HG03342 (cell line): Measurements from ENCODE around the gene NXF1.
"Not testable (repeated sequence)": the region's sequence is repeated elsewhere in the genome, so short reads cannot be mapped to it uniquely, and the experiment has no call there.

ENCODE experiments used
- ATAC-seq: cut with Tn5 transposase; IDR thresholded peaks from one replicate; pipeline ENCODE4 v1.9.1; 2021; ENCODE audit warnings: mild to moderate bottlenecking, moderate library complexity; ENCODE audit not compliant: unreplicated experiment

Gene NXF1

DNA sequence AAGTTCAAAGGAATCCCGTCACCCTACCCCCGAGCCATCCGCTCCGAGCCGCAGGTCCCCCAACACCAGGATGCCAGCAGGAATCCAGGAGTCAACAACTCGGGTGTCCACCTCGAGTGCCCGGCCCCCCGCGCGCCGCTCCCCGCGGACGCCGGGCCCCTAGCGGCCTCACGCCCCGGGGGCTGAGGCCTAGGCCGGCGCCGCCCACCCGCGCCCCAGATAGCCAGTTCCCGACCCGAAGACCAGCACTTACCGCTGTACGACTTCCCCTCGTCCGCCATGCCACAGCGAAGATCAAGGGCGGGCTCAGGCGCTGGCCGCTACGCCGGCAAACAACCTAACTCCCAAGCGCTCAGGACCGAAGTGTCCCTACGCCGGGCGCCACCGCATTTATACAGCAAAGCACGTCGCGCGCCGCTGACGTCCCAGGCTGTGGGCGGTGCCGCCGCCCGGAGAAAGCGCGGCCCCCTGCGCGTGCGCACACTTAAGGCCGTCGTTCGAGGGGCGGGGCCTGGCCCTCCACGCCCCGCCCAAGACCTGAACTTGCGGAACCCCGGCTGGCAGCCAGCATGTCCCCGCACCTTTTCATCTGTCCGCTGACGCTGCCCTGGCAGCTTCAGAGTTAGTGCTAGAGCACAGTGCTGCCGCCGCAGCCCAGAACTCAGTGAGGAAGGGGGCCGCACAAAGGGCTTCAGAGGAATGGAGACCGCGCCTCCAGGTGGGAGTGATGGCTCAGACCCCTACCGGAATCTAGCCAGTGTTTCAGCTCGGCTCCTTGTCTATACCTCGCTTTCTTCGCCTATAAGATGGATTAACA is at the start of gene NXF1:
TSS of gene NXF1 (minus strand) at position 365 of the 817 bp plus-strand sequence. CDS start at position 281, 84 bp downstream.
- peak; percentile 81 for ATAC-seq

- ATAC-seq: no peak
Observed at GRCh38 chr11:62854013-62854824, 49.0 kb upstream of the NXF1 start.

- ATAC-seq: no peak
Observed at GRCh38 chr11:62853279-62853965, 48.2 kb upstream of the NXF1 start.

- ATAC-seq: no peak
Observed at GRCh38 chr11:62852523-62853188, 47.4 kb upstream of the NXF1 start.

DNA sequence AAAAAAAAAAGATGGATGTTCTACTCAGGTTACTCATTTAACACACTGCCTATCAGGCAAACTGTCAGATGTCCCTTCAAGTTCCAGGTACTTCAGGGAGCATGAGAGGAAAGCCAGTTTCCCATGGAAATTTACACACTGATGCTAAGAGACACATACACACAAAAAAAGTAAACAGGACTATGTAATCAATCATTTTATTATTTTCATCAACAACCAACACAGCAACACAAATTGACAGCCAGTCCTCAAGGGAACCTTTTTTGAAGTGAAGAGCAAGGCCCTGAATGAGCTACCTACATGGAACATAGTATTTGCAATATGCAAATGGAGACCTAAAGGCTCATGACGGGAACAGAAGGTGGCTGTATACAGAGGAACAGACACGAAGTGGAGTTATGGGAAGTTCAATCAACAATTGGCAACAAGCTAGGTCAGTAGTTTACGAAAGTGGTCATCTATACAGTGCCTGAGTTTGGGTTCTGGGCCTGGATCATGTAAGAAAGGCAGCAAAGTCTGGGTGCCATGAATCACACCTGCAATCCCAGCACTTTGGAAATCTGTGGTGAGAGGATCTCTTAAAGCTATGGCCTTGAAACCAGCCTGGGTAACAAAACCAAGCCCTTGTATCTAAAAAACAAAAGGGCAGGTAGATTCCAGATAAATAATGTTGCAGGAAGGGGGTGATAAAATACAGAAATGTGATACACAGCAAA is 46.7 kb upstream of the NXF1 start:
- ATAC-seq: no peak

DNA sequence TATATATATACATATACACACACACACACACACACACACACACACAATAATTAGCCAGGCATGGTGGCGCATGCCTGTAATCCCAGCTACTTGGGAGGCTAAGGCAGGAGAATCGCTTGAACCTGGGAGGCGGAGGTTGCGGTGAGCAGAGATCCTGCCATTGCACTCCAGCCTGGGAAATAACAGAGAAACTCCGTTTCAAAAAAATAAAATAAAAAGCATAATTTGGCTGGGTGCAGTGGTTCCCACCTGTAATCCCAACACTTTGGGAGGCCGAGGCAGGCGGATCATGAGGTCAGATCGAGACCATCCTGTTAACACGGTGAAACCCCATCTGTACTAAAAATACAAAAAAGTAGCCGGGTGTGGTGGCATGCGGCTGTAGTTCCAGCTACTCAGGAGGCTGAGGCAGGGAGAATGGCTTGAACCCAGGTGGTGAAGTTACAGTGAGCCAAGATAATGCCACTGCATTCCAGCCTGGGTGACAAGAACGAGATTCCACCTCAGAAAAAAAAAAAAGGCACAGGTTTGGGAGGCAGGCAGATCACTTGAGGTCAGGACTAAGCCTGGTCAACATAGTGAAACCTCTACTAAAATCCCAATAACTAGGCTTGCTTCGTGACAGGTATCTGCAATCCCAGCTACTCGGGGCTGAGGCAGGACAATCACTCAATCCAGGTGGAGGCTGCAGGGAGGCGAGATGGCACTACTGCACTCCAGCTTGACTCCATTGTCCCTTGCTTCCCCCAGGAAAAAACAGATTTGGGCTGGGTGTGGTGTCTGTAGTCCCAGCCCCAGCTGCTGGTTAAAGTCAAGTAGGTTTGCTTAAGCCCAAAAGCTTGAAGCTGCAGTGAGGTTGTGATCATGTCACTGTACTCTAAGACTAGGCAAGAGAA is 45.9 kb upstream of the NXF1 start:
- ATAC-seq: no peak

- no peak for ATAC-seq
Observed at GRCh38 chr11:62847767-62848314, 42.6 kb upstream of the NXF1 start.

DNA sequence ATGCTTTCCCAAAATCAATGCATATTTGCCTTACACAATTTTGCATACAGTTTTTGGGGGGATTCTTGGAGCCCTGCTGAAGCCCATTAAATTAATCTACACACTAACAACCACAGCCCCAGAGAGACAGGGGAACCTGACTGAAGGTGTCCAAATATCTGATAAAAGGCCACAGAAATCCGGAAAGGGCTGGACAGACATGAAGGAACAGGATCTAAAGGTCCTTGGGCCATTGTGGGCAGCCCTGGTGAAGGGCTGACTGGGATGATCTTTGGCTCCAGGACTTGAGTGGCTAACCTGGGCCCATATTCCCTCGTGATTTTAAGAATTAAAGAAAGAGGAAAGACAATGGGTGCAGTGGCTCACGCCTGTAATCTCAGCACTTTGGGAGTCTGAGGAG is 40.9 kb upstream of the NXF1 start:
- no peak for ATAC-seq

GRCh38 chr11:62844154-62844553 is 38.9 kb upstream of the NXF1 start:
- no peak for ATAC-seq

DNA sequence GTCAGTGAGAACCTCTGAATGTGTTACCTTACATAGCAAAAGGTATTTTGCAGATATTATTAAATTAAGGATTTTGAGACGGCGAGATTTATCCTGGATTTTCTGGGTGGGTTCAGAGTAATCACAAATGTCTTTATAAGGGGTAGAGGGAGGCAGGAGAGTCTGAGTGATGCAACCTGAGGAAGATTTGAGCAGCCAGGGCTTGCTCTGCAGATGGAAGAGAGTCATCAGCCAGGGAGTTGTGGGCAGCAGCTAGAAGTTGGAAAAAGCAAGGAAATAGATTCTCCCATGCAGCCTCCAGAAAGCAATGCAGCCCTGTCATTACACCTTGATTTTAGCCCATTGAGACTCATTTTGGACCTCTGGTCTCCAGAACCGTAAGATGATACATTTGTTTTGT is 38.2 kb upstream of the NXF1 start:
- ATAC-seq: no peak

DNA sequence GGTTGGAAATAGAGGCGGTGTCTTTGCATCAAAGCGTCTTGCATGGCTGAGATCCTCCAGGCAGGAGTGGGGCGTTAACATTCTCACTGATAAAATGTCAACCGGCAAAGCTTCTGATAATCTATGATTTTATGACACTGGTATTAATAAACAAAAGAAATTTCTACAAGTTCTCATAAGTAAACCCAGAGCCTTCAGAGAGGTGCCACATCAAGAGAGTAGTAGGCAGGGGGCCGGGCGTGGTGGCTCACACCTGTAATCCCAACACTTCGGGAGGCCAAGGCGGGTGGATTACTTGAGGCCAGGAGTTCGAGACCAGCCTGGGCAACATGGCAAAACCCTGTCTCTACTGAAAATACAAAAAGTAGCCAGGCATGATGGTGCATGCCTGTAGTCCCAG is 37.7 kb upstream of the NXF1 start:
- not testable (repeated sequence) for ATAC-seq

GRCh38 chr11:62842171-62842741 is 37.0 kb upstream of the NXF1 start:
- ATAC-seq: no peak

GRCh38 chr11:62841361-62842170 is 36.3 kb upstream of the NXF1 start:
- peak; percentile 54 for ATAC-seq

DNA sequence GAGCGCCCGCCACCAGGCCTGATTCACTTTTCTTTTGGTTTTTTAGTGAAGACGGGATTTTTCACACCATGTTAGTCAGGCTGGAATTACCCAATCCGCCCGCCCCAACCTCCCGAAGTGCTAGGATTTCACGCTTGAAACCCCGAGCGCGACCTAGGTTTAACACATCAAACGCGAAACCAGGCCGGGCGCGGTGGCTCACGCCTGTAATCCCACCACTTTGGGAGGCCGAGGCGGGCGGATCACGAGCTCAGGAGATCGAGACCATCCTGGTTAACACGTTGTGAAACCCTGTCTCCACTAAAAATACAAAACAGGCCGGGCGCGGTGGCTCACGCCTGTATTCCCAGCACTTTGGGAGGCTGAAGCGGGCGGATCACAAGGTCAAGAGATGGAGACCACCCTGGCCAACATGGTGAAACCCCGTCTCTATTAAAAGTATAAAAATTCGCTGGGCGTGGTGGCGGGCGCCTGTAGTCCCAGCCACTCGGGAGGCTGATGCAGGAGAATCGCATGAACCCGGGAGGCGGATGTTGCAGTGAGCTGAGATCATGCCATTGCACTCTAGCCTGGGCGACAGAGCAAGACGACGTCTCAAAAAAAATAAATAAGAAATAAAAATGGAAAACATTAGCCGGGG is 35.6 kb upstream of the NXF1 start:
- ATAC-seq: not testable (repeated sequence)

DNA sequence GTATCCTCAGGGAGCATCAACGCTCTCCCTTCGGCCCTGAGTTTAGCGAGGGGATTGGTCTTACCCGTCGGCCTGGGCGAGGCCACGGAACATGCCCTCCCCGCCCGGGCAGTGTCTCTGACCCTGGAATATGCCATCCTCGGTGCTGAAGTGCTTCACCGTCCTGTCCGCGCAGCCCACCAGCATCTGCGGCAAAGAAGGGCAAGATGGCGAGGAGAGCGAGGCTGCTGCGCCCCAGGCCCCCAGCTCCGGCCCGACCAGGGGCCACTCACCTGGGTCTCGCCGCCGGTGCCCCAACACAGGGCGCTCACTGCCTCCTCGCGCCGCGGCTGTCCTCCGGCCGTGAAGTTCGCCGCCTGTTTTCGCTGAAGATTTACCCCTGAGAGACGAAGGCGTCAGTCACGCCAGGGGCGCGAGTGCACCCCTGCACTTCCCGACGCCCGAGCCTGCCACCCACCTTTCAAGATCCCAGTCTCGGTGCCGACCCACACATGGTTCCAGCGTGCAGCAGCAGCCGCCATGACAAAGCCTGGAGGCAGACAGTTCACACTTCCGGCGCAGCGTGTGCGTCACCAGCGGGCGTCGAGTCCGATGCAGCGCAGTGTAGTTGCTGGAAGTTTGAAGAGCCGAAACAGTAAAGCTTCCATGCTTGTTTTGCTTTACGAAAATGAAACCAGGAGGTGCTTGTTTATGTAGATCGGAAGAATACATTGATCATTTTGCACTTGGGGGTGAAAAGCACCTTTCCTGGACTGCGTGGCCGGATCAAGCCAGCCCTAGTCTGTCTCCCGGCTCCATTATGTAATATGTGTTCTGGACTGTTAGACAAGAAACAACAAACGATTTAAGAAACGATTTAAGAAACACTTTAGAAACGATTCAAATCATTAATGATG is 34.1 kb upstream of the NXF1 start, which contains the start of gene WDR74:
TSS of gene WDR74 (minus strand) at position 541 of the 896 bp plus-strand sequence. CDS start at position 521, 20 bp downstream.
- peak; percentile 41 for ATAC-seq

GRCh38 chr11:62835336-62835735 is 30.1 kb upstream of the NXF1 start:
- ATAC-seq: no peak
